ENCODE measurements around the gene SRGN.
"Not testable (repeated sequence)": the region's sequence is repeated elsewhere in the genome, so short reads cannot be mapped to it uniquely, and the experiment has no call there.

The SRGN gene

GRCh38 chr10:69141304-69141703, 53.4 kb downstream of the SRGN start:
- DNase-seq (ENCODE audit: low spot score): no peak

DNA sequence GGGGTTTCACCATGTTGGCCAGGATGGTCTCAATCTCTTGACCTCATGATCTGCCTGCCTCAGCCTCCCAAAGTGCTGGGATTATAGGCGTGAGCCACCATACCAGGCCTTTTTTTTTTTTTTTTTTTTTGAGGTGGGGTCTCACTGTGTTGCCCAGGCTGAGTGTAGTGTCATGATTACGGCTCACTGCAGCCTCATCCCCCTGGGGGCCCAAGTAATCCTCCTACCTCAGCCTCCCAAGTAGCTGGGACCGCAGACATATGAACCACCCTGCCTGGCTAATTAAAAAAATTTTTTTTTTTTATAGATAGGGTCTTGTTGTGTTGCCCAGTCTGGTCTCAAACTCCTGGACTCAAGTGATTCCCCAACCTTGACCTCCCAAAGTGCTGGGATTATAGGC, 54.2 kb downstream of the SRGN start:
- not testable (repeated sequence) for DNase-seq (ENCODE audit: low spot score)

- no peak for DNase-seq (ENCODE audit: low spot score)
These were observed 55.1 kb downstream of the SRGN start for GRCh38 chr10:69142983-69143382.

- no peak for DNase-seq (ENCODE audit: low spot score)
These were observed 57.4 kb downstream of the SRGN start for GRCh38 chr10:69145329-69145728.

GRCh38 chr10:69145864-69146263, 58.0 kb downstream of the SRGN start:
- DNase-seq (ENCODE audit: low spot score): no peak

DNA sequence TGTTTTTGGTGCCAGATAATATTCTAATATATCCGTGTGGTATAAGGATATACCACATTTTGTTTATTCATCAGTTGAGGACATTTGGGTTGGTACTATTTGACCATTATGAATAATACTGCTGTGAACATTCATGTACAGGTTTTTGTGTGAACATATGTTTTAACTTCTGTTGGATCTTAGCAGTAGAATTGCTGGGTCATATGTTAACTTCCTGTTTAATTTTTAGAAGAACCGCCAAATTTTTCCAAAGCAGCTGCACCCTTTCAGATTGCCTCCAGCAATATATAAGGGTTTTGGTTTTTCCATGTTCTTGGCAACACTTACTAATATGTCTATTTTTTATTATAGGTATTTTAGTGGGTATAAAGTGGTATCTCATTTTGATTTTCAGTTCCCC, 58.9 kb downstream of the SRGN start:
- no peak for DNase-seq (ENCODE audit: low spot score)

- DNase-seq (ENCODE audit: low spot score): no peak
These were observed 64.1 kb downstream of the SRGN start for GRCh38 chr10:69151984-69152383.

- no peak for DNase-seq (ENCODE audit: low spot score)
These were observed 65.3 kb downstream of the SRGN start for GRCh38 chr10:69153227-69153626.
